MM.1S (cell line): ENCODE results near the gene EFNA5.

Experiments used
- DNase-seq: peaks from one replicate; pipeline ENCODE4 v3.0.0-alpha.2; 2015
- H2AFZ ChIP-seq: fragments of 300-600 bp; sonication (generic); 2 replicates; pipeline ENCODE4 v1.6.0; 2016; ENCODE audit warnings: antibody characterized with exemption, low read length
- H3F3A ChIP-seq: fragments of 300-600 bp; sonication (generic); 2 replicates; pipeline ENCODE4 v1.6.1; 2016; ENCODE audit warnings: mild to moderate bottlenecking, antibody characterized with exemption, low read length, moderate library complexity, mixed read lengths; ENCODE audit not compliant: insufficient read depth
- H3K27ac ChIP-seq: fragments of 300-600 bp; sonication (generic); 2 replicates; pipeline ENCODE4 v1.5.1; 2016; ENCODE audit warnings: mild to moderate bottlenecking, low read length
- H3K27me3 ChIP-seq: fragments of 300-600 bp; sonication (generic); replicated peaks from 2 replicates; pipeline ENCODE4 v1.6.0; 2016; ENCODE audit warnings: low read length; ENCODE audit not compliant: insufficient read depth
- H3K36me3 ChIP-seq: fragments of 300-600 bp; sonication (generic); replicated peaks from 2 replicates; pipeline ENCODE4 v1.6.1; 2016; ENCODE audit warnings: mild to moderate bottlenecking, low read length, mixed read lengths; ENCODE audit not compliant: insufficient read depth
- H3K4me1 ChIP-seq: fragments of 300-600 bp; sonication (generic); 2 replicates; pipeline ENCODE4 v1.6.1; 2016; ENCODE audit warnings: low read length, mixed read lengths
- H3K4me2 ChIP-seq: fragments of 300-600 bp; sonication (generic); 2 replicates; pipeline ENCODE4 v1.6.0; 2016; ENCODE audit warnings: low read depth, low read length
- H3K4me3 ChIP-seq: fragments of 300-600 bp; sonication (generic); 2 replicates; pipeline ENCODE4 v1.5.1; 2016; ENCODE audit warnings: low read length, mixed read lengths
- H3K79me2 ChIP-seq: fragments of 300-600 bp; sonication (generic); 2 replicates; pipeline ENCODE4 v1.6.1; 2016; ENCODE audit warnings: mixed run types, low read length, mixed read lengths
- H3K9ac ChIP-seq: fragments of 300-600 bp; sonication (generic); 2 replicates; pipeline ENCODE4 v1.6.1; 2016; ENCODE audit warnings: low read length, mixed read lengths
- H3K9me2 ChIP-seq: fragments of 300-600 bp; sonication (generic); replicated peaks from 2 replicates; pipeline ENCODE4 v1.6.1; 2016; ENCODE audit warnings: mild to moderate bottlenecking, low read length, mixed read lengths; ENCODE audit not compliant: insufficient read depth
- H3K9me3 ChIP-seq: fragments of 300-600 bp; sonication (generic); replicated peaks from 2 replicates; pipeline ENCODE4 v1.6.1; 2016; ENCODE audit warnings: mild to moderate bottlenecking, low read length, mixed read lengths; ENCODE audit not compliant: insufficient read depth
- H4K20me1 ChIP-seq: fragments of 300-600 bp; sonication (generic); 2 replicates; pipeline ENCODE4 v1.6.1; 2016; ENCODE audit warnings: mild to moderate bottlenecking, low read length, moderate library complexity, mixed read lengths; ENCODE audit not compliant: insufficient read depth
- EZH2 ChIP-seq: fragments of 300-600 bp; sonication (generic); optimal IDR thresholded peaks from 2 replicates; pipeline ENCODE3; 2017; ENCODE audit warnings: low read depth, mild to moderate bottlenecking, antibody characterized with exemption, low read length, mixed read lengths
- EZH2phosphoT487 ChIP-seq: fragments of 300-600 bp; sonication (generic); IDR thresholded peaks from 2 replicates; pipeline ENCODE4 v1.6.1; 2018; ENCODE audit warnings: antibody characterized with exemption, low read length
- TF ChIP-seq, protein P1 (sequence below): fragments of 300-600 bp; sonication (generic); IDR thresholded peaks from 2 replicates; pipeline ENCODE4 v1.5.1; 2016; ENCODE audit warnings: antibody characterized with exemption, low read length, mixed read lengths

Gene EFNA5

DNA sequence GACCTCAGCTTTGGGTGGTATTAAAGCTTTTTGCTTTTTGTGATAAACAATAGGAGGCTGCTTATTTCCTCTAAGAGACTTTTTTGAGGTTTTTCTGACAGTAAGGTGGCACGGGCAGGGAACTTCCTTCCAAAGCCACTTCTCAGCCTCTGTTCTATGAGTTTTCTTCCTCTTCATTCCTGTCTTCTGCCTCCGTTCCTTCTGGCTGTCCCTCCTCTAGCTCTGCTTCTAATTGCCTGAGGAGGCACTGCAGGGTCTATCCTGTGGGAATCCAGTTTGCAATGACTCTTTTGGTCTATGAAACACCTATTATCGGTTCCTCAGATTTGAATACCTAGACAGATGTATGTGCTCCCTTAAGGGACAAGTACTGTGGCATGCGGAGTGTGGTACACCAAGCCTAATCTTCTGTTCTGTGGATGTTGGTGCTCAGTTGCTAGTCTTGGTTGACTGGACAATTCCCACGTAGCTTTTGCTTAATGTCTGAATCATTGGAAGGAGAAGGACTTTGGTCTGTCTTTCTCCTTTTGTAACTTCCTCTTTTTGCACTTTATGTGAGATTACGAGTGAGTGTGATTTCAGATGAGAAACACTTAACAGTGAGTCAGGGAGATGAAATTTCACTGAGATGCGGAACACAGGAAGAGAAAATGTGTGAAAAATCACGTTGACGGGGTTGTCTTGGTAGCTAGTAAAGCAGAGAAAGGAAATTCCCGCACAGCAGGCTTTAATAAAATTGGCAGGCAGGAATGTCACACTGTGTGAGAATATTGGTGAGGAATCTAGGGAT lies 305.2 kb downstream of the EFNA5 start:
- TF ChIP-seq EZH2 (no peak), EZH2phosphoT487 (no peak)
- TF ChIP-seq, protein P1, sequence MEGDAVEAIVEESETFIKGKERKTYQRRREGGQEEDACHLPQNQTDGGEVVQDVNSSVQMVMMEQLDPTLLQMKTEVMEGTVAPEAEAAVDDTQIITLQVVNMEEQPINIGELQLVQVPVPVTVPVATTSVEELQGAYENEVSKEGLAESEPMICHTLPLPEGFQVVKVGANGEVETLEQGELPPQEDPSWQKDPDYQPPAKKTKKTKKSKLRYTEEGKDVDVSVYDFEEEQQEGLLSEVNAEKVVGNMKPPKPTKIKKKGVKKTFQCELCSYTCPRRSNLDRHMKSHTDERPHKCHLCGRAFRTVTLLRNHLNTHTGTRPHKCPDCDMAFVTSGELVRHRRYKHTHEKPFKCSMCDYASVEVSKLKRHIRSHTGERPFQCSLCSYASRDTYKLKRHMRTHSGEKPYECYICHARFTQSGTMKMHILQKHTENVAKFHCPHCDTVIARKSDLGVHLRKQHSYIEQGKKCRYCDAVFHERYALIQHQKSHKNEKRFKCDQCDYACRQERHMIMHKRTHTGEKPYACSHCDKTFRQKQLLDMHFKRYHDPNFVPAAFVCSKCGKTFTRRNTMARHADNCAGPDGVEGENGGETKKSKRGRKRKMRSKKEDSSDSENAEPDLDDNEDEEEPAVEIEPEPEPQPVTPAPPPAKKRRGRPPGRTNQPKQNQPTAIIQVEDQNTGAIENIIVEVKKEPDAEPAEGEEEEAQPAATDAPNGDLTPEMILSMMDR: no peak
- Histone ChIP-seq H3K36me3 (no peaks in the 10 kb centered on the region), H3K4me3 (no peak overlapping the region), H3K9ac (no peak overlapping the region), H3K4me1 (no peaks in the 10 kb centered on the region), H2AFZ (no peak overlapping the region), H3K4me2 (no peak overlapping the region), H3K79me2 (no peaks in the 10 kb centered on the region), H3K27ac (no peak overlapping the region), H3F3A (no peaks in the 10 kb centered on the region), H3K9me3 (no peaks in the 10 kb centered on the region), H3K27me3 (no peaks in the 10 kb centered on the region), H4K20me1 (no peaks in the 10 kb centered on the region), H3K9me2 (no peaks in the 10 kb centered on the region)
- no peak for DNase-seq

DNA sequence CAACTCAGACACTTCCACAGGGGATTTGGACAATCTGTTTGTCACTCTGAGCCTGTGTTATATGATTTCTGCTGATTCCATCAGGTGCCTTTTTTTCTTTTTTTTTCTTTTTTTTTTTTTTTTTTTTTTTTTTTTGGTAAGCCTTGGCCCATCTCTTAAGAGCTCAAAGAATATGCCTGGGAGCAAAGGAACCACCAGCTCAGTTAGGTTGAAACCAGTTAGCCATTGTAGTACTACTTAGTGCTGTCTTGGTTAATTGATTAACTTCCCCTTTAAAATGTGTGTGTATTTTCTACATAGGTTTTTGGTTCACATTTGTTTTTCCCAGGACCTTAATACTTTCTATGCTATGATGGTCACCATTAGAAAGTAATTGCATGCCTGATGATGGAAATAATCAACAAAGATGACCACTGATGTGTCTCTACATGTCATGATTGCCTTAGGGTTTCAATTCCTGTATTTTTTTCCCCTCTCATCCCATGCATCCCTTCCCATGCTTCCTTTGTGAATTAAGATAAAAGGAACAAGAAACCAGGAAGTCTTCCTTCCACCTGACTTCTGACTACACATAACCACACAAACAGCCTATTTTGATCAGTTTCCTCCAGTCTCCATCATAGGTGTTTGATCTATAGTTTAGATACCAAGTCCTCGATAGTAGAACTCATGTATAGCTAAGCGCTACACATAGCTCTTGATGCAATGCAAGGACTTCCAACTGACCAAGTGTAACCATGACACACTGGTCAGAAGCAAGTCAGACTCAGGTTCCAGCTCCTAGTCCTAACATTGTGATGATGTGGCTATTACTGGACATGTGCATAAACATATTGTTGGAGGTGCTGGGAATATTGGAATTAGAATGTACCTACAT lies 306.1 kb downstream of the EFNA5 start:
- Histone ChIP-seq H3K4me2 (no peak overlapping the region), H3K27ac (no peak overlapping the region), H3F3A (no peaks in the 10 kb centered on the region), H3K79me2 (no peaks in the 10 kb centered on the region), H2AFZ (no peak overlapping the region), H3K9me3 (no peaks in the 10 kb centered on the region), H3K27me3 (no peaks in the 10 kb centered on the region), H3K4me3 (no peak overlapping the region), H4K20me1 (no peaks in the 10 kb centered on the region), H3K9me2 (no peaks in the 10 kb centered on the region), H3K9ac (no peak overlapping the region), H3K36me3 (no peaks in the 10 kb centered on the region), H3K4me1 (no peaks in the 10 kb centered on the region)
- no peak for DNase-seq
- no peak for TF ChIP-seq EZH2
- TF ChIP-seq, protein P1: no peak
- no peak for TF ChIP-seq EZH2phosphoT487

DNA sequence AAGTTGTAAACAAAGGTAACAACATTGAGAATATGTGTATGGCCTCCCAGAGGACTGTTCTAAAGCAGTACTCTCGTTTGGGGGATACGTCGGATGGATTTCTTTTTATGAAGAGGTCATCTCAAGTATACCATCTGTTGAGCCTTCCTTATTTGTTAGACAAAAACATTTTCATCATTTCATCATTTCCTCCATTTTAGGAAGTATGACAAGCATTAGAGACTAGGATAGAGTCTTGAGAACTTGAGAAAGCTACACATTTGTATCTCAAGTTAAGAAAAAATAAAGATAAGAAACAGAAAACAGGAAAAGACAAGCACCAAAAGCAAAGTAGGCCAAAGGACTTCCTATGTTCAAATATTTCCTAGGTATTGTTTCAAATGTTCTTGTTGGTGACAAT lies 307.0 kb downstream of the EFNA5 start:
- no peaks in the 10 kb centered on the region for H3K79me2 ChIP-seq
- H2AFZ ChIP-seq: no peak overlapping the region
- H3K27me3 ChIP-seq: no peaks in the 10 kb centered on the region
- H4K20me1 ChIP-seq: no peaks in the 10 kb centered on the region
- TF ChIP-seq EZH2 (no peak), EZH2phosphoT487 (no peak)
- TF ChIP-seq, protein P1: no peak
- no peak overlapping the region for H3K9ac ChIP-seq
- H3K36me3 ChIP-seq: no peaks in the 10 kb centered on the region
- no peak for DNase-seq
- no peak overlapping the region for H3K27ac ChIP-seq
- no peak overlapping the region for H3K4me3 ChIP-seq
- H3K4me2 ChIP-seq: no peak overlapping the region
- no peaks in the 10 kb centered on the region for H3K4me1 ChIP-seq
- H3K9me2 ChIP-seq: no peaks in the 10 kb centered on the region
- H3K9me3 ChIP-seq: no peaks in the 10 kb centered on the region
- H3F3A ChIP-seq: no peaks in the 10 kb centered on the region
